SK-N-SH (cell line): ENCODE data around the gene RPL7A.

Source experiments
- MXI1 ChIP-seq: IDR thresholded peaks from 2 replicates; pipeline ENCODE4 v1.6.1; 2012; ENCODE audit warnings: mild to moderate bottlenecking, low read depth, low read length, improper control_type of control experiment
- TF ChIP-seq, protein P1 (sequence below): fragments of 200-600 bp; sonication (generic); IDR thresholded peaks from 2 replicates; pipeline ENCODE4 v1.6.1; 2017; ENCODE audit warnings: antibody characterized with exemption, mild to moderate bottlenecking, moderate library complexity

DNA sequence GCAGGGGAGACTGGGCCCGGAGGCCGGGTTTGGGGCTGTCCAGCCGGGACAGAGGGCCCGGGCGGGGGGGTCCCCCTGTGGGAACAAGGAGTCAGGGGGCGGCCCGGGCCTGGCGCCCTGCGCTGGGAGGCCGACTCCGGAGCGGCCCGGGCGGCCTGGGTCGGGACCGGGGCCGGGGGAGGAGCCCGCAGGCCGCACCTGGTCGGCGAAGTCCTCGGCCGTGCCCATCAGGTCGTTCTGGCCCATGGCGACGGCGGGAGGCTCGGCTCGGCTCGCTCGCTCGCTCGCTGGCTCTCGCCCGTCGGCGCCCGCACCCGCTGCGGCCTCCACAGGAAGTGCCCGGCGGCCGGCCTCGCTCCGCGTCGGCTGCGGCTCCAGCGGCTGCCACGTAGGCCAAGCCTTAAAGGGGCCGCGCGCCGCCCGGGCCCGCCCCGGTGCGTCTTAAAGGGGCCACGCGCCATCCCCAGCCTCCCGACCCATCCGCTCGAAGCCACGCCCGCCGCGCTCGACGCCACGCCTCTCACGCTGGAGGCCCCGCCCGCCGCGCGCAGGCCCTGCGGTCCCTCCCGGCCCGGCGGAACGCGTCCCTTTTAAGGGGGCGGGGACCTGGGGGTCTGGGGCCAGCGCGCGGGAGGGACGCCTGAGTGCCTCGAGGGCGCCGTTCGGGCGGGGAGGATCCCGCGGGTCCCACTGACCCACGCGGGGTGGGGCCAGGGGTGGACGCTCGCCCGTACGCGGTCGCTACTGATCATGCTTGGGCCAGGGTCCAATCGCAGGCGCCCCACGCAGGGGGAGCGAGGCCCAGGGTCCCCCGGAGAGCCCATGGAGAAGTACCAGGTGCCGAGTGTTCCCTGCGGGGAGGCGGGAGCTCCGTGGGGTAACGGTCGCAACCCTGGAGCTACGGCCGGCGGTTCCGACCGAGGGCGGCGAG lies 28.0 kb downstream of the RPL7A start, which contains the start of the genes STKLD1 and SURF4:
- TF ChIP-seq, protein P1, sequence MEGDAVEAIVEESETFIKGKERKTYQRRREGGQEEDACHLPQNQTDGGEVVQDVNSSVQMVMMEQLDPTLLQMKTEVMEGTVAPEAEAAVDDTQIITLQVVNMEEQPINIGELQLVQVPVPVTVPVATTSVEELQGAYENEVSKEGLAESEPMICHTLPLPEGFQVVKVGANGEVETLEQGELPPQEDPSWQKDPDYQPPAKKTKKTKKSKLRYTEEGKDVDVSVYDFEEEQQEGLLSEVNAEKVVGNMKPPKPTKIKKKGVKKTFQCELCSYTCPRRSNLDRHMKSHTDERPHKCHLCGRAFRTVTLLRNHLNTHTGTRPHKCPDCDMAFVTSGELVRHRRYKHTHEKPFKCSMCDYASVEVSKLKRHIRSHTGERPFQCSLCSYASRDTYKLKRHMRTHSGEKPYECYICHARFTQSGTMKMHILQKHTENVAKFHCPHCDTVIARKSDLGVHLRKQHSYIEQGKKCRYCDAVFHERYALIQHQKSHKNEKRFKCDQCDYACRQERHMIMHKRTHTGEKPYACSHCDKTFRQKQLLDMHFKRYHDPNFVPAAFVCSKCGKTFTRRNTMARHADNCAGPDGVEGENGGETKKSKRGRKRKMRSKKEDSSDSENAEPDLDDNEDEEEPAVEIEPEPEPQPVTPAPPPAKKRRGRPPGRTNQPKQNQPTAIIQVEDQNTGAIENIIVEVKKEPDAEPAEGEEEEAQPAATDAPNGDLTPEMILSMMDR: no peak
- TF ChIP-seq MXI1: no peak
